CD4-positive, alpha-beta T cell (primary cell): ENCODE measurements around the gene WDFY4. TPM values are rescaled to one million over a fixed set of nuclear protein-coding genes. Genes with fewer than 3 reads are reported as not detected.

Source experiments
- ATAC-seq: fragments of 200-7000 bp; cut with Tn5 transposase; one replicate; pipeline ENCODE4 v1.10.0; 2022; ENCODE audit warnings: mild to moderate bottlenecking; ENCODE audit not compliant: poor library complexity
- CTCF ChIA-PET: fragments of 350-600 bp; sonication (Branson Sonifier 250); formaldehyde crosslinking; loops from one replicate; lab custom pipeline; 2021; ENCODE audit warnings: antibody characterized with exemption, inconsistent platforms; lab: Charles Lee
- POLR2A ChIA-PET: fragments of 350-600 bp; sonication (Branson Sonifier 250); formaldehyde crosslinking; loops from one replicate; lab custom pipeline; 2021; ENCODE audit warnings: antibody characterized with exemption, inconsistent platforms; lab: Charles Lee
- DNase-seq, 14 experiments: peaks; one replicate each; pipeline ENCODE4 v3.0.0-alpha.2; 2013 to 2020; ENCODE audit warnings: mixed read lengths in 2 of 14
- H3K27ac ChIP-seq, 2 donors: one replicate each; pipeline versions ENCODE4 v1.5.1 to v1.7.0; 2013; ENCODE audit warnings: low read length in 2 of 2, low read depth in 1 of 2, mild to moderate bottlenecking in 1 of 2
- H3K27me3 ChIP-seq, 2 experiments: 1 replicate in 1 of 2; 2 replicates in 1 of 2; pipeline versions ENCODE4 v1.6.1 to v1.7.0; 2013; ENCODE audit warnings: low read length in 2 of 2, control low read depth in 1 of 2, mild to moderate bottlenecking in 1 of 2, moderate library complexity in 1 of 2; ENCODE audit not compliant: insufficient read depth in 2 of 2, control insufficient read depth in 1 of 2
- H3K36me3 ChIP-seq: one replicate; pipeline ENCODE4 v1.6.1; 2013; ENCODE audit warnings: low read length, control low read depth; ENCODE audit not compliant: insufficient read depth
- H3K4me1 ChIP-seq: one replicate; pipeline ENCODE4 v1.6.1; 2013; ENCODE audit warnings: low read length, control low read depth; ENCODE audit not compliant: insufficient read depth
- H3K4me3 ChIP-seq: one replicate; pipeline ENCODE4 v1.5.1; 2013; ENCODE audit warnings: mild to moderate bottlenecking, low read length, moderate library complexity
- H3K9me3 ChIP-seq, 2 experiments: 1 replicate in 1 of 2; 2 replicates in 1 of 2; pipeline versions ENCODE4 v1.6.1 to v1.7.0; 2013; ENCODE audit warnings: low read length in 2 of 2, mild to moderate bottlenecking in 2 of 2, control low read depth in 1 of 2, moderate library complexity in 1 of 2; ENCODE audit not compliant: control insufficient read depth in 1 of 2, insufficient read depth in 1 of 2
- H3K27ac Mint-ChIP-seq: one replicate; pipeline ENCODE4 v1.8.0; 2020; ENCODE audit warnings: mixed read lengths
- H3K27me3 Mint-ChIP-seq: one replicate; pipeline ENCODE4 v1.8.0; 2021; ENCODE audit warnings: mixed read lengths
- H3K36me3 Mint-ChIP-seq: one replicate; pipeline ENCODE4 v1.8.0; 2021; ENCODE audit warnings: low read depth, mixed read lengths
- H3K4me1 Mint-ChIP-seq: one replicate; pipeline ENCODE4 v1.8.0; 2021; ENCODE audit warnings: low read depth, mixed read lengths
- H3K4me3 Mint-ChIP-seq: one replicate; pipeline ENCODE4 v1.8.0; 2020; ENCODE audit warnings: mild to moderate bottlenecking, mixed read lengths
- H3K9me3 Mint-ChIP-seq: one replicate; pipeline ENCODE4 v1.8.0; 2020; ENCODE audit warnings: mixed read lengths
- intact Hi-C, 2 experiments: fragments of 100-400 bp; cut with DNase I in 1 of 2; cut with micrococcal nuclease in 1 of 2; formaldehyde crosslinking; loops; one replicate each; pipeline versions ENCODE4 v1.15.1 to v1.9.0; 2023 to 2025; cut with DNase I, micrococcal nuclease
- total RNA-seq, 174 experiments: library from RNA in 2 of 174; stranded (reverse) in 2 of 174; gene quantifications; one replicate each; pipeline ENCODE4 v1.2.3 and lab custom pipeline; 2021 to 2026
- TF ChIP-seq, protein P1 (sequence below): fragments of 200-600 bp; IDR thresholded peaks from one replicate; pipeline ENCODE4 v1.8.0; 2022; ENCODE audit warnings: antibody characterized with exemption, mild to moderate bottlenecking

The WDFY4 gene
- total RNA-seq, 2 experiments from 2014 or later: 1.3 to 2.5 TPM

DNA sequence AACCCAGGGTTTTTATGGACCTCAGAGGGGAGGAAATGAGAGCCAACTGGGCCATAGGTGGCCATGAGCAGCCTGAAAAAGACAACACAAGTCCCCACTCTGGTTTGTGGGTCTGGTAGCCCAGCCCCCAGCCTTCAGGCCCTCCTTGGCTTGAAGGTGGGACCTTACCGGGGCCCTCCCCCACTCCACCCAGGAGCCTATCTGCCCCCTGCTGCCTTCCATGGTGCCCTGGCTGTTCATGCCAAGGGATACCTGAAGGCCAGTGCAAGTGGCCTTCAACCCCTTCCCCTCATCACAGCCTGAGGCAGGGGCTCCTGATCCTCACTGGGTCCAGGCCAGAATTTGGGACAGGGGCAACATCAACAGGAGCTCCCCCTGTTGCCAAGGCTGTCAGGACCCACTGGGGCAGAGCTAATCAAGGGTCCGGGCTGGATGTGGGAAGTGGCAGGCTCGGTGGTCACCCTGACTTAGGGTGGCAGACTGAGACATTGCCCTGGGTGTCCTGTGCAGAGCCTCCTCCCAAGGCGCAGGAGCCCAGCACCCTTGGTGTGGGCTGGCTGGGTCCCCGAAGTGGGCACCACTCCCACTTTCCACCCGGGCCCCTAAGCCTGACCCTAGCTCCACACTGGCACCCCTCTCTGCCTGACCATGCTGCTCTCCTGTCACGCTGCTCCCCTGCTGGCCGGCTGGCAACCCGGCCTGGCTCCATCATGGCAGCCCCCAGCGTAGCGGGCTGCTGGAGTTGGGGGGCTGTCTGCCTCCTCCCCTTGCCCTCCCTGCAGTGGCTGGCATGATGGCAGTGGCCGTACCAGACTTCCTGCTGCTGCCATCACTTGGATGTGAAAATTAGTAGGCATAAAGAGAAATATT, 6.4 kb downstream of the WDFY4 start:
- Mint-ChIP-seq H3K27me3 (peaks cover 6% of the 10 kb centered on the region), H3K4me3 (no peak overlapping the region), H3K36me3 (no peaks in the 10 kb centered on the region), H3K9me3 (no peaks in the 10 kb centered on the region), H3K4me1 (no peaks in the 10 kb centered on the region), H3K27ac (no peak overlapping the region)
- POLR2A ChIA-PET: no interaction called here
- intact Hi-C loops: no loop called here
- Histone ChIP-seq H3K4me1 (no peaks in the 10 kb centered on the region), H3K36me3 (no peaks in the 10 kb centered on the region), H3K27me3 (no peaks in the 10 kb centered on the region), H3K4me3 (no peak overlapping the region), H3K9me3 (peaks cover 0 to 4% of the 10 kb centered on the region in 2 experiments), H3K27ac (no peak overlapping the region)
- TF ChIP-seq, protein P1, sequence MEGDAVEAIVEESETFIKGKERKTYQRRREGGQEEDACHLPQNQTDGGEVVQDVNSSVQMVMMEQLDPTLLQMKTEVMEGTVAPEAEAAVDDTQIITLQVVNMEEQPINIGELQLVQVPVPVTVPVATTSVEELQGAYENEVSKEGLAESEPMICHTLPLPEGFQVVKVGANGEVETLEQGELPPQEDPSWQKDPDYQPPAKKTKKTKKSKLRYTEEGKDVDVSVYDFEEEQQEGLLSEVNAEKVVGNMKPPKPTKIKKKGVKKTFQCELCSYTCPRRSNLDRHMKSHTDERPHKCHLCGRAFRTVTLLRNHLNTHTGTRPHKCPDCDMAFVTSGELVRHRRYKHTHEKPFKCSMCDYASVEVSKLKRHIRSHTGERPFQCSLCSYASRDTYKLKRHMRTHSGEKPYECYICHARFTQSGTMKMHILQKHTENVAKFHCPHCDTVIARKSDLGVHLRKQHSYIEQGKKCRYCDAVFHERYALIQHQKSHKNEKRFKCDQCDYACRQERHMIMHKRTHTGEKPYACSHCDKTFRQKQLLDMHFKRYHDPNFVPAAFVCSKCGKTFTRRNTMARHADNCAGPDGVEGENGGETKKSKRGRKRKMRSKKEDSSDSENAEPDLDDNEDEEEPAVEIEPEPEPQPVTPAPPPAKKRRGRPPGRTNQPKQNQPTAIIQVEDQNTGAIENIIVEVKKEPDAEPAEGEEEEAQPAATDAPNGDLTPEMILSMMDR: no peak
- ATAC-seq (no peak), DNase-seq (no peak)
- CTCF ChIA-PET: no interaction called here

DNA sequence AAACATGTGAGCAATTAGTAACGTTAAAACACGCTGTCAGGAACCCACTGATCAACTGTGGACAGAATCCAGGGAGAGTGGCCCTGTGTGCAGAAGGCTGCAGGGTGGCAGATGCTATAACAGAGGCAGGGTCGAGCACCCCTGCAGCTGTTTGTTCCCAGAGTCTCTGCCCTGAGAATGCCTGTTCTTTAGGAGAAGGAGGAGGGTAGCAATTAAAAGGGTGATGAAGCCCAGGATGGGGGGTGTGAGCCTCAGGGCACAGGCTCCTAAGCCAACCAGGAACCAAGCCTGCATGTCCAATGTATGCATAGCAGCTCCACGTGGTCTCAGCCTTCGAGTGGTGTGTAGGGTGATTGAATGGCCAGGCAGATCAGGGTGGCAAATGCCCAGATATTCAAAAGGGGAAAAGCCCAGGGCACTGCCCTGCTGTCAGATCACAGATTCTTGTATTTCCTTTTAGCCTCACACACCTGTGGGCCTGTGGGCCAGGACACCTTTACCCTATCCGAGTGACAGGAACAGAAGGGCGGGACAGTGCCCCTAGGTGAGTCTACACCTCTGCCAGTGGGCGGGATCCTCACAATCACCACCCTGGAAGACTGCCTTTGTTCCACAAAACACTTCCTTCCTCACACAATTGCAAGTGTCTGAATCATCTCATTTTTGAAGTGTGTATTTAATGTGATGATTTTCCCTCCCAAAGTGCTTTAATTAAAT, 7.3 kb downstream of the WDFY4 start:
- Mint-ChIP-seq H3K9me3 (no peaks in the 10 kb centered on the region), H3K27ac (no peak overlapping the region), H3K4me3 (no peak overlapping the region), H3K4me1 (no peaks in the 10 kb centered on the region), H3K36me3 (no peaks in the 10 kb centered on the region), H3K27me3 (peaks cover 6% of the 10 kb centered on the region)
- ATAC-seq (no peak), DNase-seq (no peak)
- Histone ChIP-seq H3K9me3 (peaks cover 0 to 4% of the 10 kb centered on the region in 2 experiments), H3K27me3 (no peaks in the 10 kb centered on the region), H3K4me3 (no peak overlapping the region), H3K36me3 (no peaks in the 10 kb centered on the region), H3K27ac (no peak overlapping the region), H3K4me1 (no peaks in the 10 kb centered on the region)
- intact Hi-C loops: no loop called here
- ChIA-PET CTCF (no interaction called here), POLR2A (no interaction called here)
- TF ChIP-seq, protein P1: no peak

DNA sequence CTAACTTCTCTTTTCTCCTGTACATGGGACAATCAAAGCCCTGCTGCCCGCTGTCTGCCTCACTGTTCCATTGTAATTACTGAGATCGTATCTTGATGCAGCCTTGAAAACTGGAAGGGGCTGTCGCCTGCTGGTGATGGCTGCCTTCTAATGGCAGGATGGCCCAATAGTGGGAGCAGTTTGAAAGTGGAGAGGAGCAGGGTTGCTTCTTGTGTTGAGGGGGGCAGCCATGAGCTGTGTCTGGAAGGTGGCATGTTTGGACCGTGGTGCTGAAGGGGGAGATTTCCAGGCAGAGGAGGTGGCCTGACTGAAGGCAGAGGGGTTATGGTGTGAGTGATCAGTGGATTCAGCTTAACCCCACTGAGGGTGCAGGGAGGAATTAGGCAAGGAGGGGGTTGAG, 8.1 kb downstream of the WDFY4 start:
- intact Hi-C loops: no loop called here
- H3K4me1 ChIP-seq: no peaks in the 10 kb centered on the region
- Mint-ChIP-seq H3K27me3 (peaks cover 6% of the 10 kb centered on the region), H3K4me3 (no peak overlapping the region), H3K9me3 (no peaks in the 10 kb centered on the region), H3K4me1 (no peaks in the 10 kb centered on the region), H3K27ac (no peak overlapping the region), H3K36me3 (no peaks in the 10 kb centered on the region)
- no peaks in the 10 kb centered on the region for H3K36me3 ChIP-seq
- ATAC-seq (no peak), DNase-seq (no peak)
- CTCF ChIA-PET: no interaction called here
- POLR2A ChIA-PET: no interaction called here
- H3K9me3 ChIP-seq: peaks cover 0 to 4% of the 10 kb centered on the region in 2 experiments
- no peaks in the 10 kb centered on the region for H3K27me3 ChIP-seq
- no peak overlapping the region for H3K27ac ChIP-seq
- TF ChIP-seq, protein P1: no peak
- H3K4me3 ChIP-seq: no peak overlapping the region
